ENCODE data around the gene RAB38. TPM values are rescaled to one million over a fixed set of nuclear protein-coding genes. Genes with fewer than 3 reads are reported as not detected.

The RAB38 gene
- total RNA-seq, 4 donors from 2014 or later = 1.3 to 56.8 (median 7.2) TPM; not detected in 1

DNA sequence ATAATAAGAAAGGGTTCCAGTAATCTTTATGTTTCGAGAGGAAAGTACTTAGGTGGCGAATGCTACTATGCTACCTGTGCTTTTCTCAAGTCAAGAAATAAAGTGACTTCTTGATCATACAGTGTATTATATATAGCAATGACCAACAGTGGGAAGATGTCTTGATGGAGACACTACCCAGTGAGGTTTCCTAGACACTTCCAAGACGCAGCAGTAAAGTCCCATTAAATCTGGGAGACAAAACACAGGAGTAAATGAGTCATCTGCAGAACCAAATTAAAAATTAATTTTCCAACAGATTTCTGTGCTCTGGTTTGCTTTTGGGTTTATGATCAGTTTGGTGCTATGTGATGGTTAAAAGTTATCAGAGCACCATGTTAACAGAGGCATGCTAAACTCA, 29.1 kb upstream of the RAB38 start:
- DNase-seq = no peak
- no peaks in the 10 kb centered on the region for H3K27me3 ChIP-seq

DNA sequence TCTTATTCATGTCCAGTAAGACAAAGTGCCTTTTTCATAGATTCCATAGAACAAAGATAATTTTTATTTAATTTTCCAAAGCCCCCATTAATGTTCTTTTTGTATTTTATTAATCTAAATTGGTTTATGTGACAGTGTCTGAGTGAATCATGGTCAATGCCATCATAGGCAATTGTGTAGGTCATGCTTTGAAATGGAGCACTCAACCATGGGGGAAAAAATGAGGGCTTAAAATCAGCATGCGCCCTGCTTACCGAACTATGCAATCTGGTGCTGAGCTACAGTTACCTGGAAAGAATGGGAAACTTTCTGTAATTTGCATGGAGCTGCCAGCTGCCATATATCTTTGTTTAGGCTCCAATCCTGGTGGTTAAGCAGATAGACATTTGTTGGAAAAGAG, 28.4 kb upstream of the RAB38 start:
- TF ChIP-seq, protein P1, sequence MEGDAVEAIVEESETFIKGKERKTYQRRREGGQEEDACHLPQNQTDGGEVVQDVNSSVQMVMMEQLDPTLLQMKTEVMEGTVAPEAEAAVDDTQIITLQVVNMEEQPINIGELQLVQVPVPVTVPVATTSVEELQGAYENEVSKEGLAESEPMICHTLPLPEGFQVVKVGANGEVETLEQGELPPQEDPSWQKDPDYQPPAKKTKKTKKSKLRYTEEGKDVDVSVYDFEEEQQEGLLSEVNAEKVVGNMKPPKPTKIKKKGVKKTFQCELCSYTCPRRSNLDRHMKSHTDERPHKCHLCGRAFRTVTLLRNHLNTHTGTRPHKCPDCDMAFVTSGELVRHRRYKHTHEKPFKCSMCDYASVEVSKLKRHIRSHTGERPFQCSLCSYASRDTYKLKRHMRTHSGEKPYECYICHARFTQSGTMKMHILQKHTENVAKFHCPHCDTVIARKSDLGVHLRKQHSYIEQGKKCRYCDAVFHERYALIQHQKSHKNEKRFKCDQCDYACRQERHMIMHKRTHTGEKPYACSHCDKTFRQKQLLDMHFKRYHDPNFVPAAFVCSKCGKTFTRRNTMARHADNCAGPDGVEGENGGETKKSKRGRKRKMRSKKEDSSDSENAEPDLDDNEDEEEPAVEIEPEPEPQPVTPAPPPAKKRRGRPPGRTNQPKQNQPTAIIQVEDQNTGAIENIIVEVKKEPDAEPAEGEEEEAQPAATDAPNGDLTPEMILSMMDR (IDR thresholded peaks at IDR 0.05) = no peak
- no peak for TF ChIP-seq POLR2A (IDR thresholded peaks at IDR 0.05)
- intact Hi-C loops (cut with DNase I; ENCODE audit: low total_unique reads) = no loop called here
- H3K36me3 ChIP-seq = no peaks in the 10 kb centered on the region
- H3K4me1 ChIP-seq = no peaks in the 10 kb centered on the region
- no peaks in the 10 kb centered on the region for H3K9me3 ChIP-seq
- DNase-seq = no peak
- no peak overlapping the region for H3K27ac ChIP-seq
- H3K4me3 ChIP-seq = no peak overlapping the region
- H3K27me3 ChIP-seq = no peaks in the 10 kb centered on the region

More for the DNA sequence above, 29.1 kb upstream of the RAB38 start:
- Histone ChIP-seq H3K27ac (no peak overlapping the region), H3K4me1 (no peaks in the 10 kb centered on the region), H3K4me3 (no peak overlapping the region), H3K9me3 (no peaks in the 10 kb centered on the region), H3K36me3 (no peaks in the 10 kb centered on the region)
- TF ChIP-seq POLR2A (IDR thresholded peaks at IDR 0.05) = no peak
- TF ChIP-seq, protein P1 (IDR thresholded peaks at IDR 0.05) = no peak
- intact Hi-C loops (cut with DNase I; ENCODE audit: low total_unique reads) = no loop called here

- intact Hi-C loops (cut with DNase I; ENCODE audit: low total_unique reads) = no loop called here
- H3K27ac ChIP-seq = no peak overlapping the region
- no peaks in the 10 kb centered on the region for H3K4me1 ChIP-seq
- no peak for DNase-seq
- no peaks in the 10 kb centered on the region for H3K9me3 ChIP-seq
- H3K4me3 ChIP-seq = no peak overlapping the region
- TF ChIP-seq POLR2A (IDR thresholded peaks at IDR 0.05) = no peak
- TF ChIP-seq, protein P1 (IDR thresholded peaks at IDR 0.05) = no peak
- H3K36me3 ChIP-seq = no peaks in the 10 kb centered on the region
- H3K27me3 ChIP-seq = no peaks in the 10 kb centered on the region
Measured at GRCh38 chr11:88202498-88202897, 27.3 kb upstream of the RAB38 start.

- H3K9me3 ChIP-seq = no peaks in the 10 kb centered on the region
- no peak for DNase-seq
- intact Hi-C loops (cut with DNase I; ENCODE audit: low total_unique reads) = no loop called here
- H3K4me1 ChIP-seq = no peaks in the 10 kb centered on the region
- H3K27ac ChIP-seq = no peak overlapping the region
- no peak overlapping the region for H3K4me3 ChIP-seq
- no peaks in the 10 kb centered on the region for H3K27me3 ChIP-seq
- H3K36me3 ChIP-seq = no peaks in the 10 kb centered on the region
- no peak for TF ChIP-seq POLR2A (IDR thresholded peaks at IDR 0.05)
- TF ChIP-seq, protein P1 (IDR thresholded peaks at IDR 0.05) = no peak
Measured at GRCh38 chr11:88196393-88196792, 21.1 kb upstream of the RAB38 start.

DNA sequence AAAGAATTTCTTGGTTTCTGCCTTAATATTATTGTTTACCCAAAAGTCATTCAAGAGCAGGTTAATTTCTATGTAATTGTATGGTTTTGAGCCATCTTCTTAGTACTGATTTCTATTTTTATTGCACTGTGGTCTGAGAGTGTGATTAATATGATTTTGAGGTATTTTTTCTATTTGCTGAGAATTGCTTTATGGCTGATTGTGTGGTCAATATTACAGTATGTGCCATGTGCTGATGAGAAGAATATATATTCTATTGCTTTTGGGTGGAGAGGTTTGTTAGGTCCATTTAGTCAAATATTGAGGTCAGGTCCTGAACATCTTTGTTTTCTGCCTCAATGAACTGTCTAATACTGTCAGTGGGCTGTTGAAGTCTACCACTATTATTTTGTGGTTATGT, 20.7 kb upstream of the RAB38 start:
- no peaks in the 10 kb centered on the region for H3K9me3 ChIP-seq
- H3K36me3 ChIP-seq = no peaks in the 10 kb centered on the region
- H3K27me3 ChIP-seq = no peaks in the 10 kb centered on the region
- H3K4me3 ChIP-seq = no peak overlapping the region
- intact Hi-C loops (cut with DNase I; ENCODE audit: low total_unique reads) = no loop called here
- DNase-seq = no peak
- TF ChIP-seq POLR2A (IDR thresholded peaks at IDR 0.05) = no peak
- TF ChIP-seq, protein P1 (IDR thresholded peaks at IDR 0.05) = no peak
- no peak overlapping the region for H3K27ac ChIP-seq
- no peaks in the 10 kb centered on the region for H3K4me1 ChIP-seq

Data from uterus (tissue), 4 donors.